Activated CD4-positive, alpha-beta T cell treated with anti-CD3 and anti-CD28 coated beads, Interleukin-2, amount 50 U/mL, for 4 hours (primary cell): Measurements from ENCODE around the gene NMU.
"Not testable (repeated sequence)": the region's sequence is repeated elsewhere in the genome, so short reads cannot be mapped to it uniquely, and the experiment has no call there.

Experiments used
- DNase-seq, 2 experiments: peaks; one replicate each; pipeline ENCODE4 v3.0.0-alpha.2; 2020

NMU gene

GRCh38 chr4:55618546-55619143, 17.5 kb downstream of the NMU start:
- DNase-seq = no peak

- DNase-seq = no peak
Observed at GRCh38 chr4:55617587-55618197, 18.4 kb downstream of the NMU start.

GRCh38 chr4:55615008-55615407, 21.1 kb downstream of the NMU start:
- DNase-seq = no peak

- DNase-seq = no peak
Observed at GRCh38 chr4:55613621-55614020, 22.5 kb downstream of the NMU start.

GRCh38 chr4:55612341-55612740, 23.8 kb downstream of the NMU start:
- DNase-seq = no peak

- no peak for DNase-seq
Observed at GRCh38 chr4:55611358-55612059, 24.6 kb downstream of the NMU start.

GRCh38 chr4:55610381-55610780, 25.7 kb downstream of the NMU start:
- no peak for DNase-seq

- DNase-seq = no peak
Observed at GRCh38 chr4:55609393-55609866, 26.7 kb downstream of the NMU start.

- DNase-seq = no peak
Observed at GRCh38 chr4:55608591-55608990, 27.5 kb downstream of the NMU start.

- no peak for DNase-seq
Observed at GRCh38 chr4:55604996-55605395, 31.1 kb downstream of the NMU start.

GRCh38 chr4:55600640-55601039, 35.5 kb downstream of the NMU start:
- DNase-seq = no peak

GRCh38 chr4:55598641-55599040, 37.5 kb downstream of the NMU start:
- no peak for DNase-seq

- no peak for DNase-seq
Observed at GRCh38 chr4:55592014-55592413, 44.1 kb downstream of the NMU start, which contains the start of gene PDCL2. Gene PDCL2, minus strand, starts transcription at chr4:55592245. Its CDS starts 136 bp downstream, at chr4:55592109.

- no peak for DNase-seq
Observed at GRCh38 chr4:55588160-55588559, 47.9 kb downstream of the NMU start.

- not testable (repeated sequence) for DNase-seq
Observed at GRCh38 chr4:55582773-55583172, 53.3 kb downstream of the NMU start.

- DNase-seq = no peak
Observed at GRCh38 chr4:55578341-55579010, 57.6 kb downstream of the NMU start.

GRCh38 chr4:55575513-55575912, 60.6 kb downstream of the NMU start:
- DNase-seq = no peak

- no peak for DNase-seq
Observed at GRCh38 chr4:55574252-55574651, 61.8 kb downstream of the NMU start.

GRCh38 chr4:55571806-55572205, 64.3 kb downstream of the NMU start:
- no peak for DNase-seq

GRCh38 chr4:55568905-55569504, 67.1 kb downstream of the NMU start:
- DNase-seq = no peak

- no peak for DNase-seq
Observed at GRCh38 chr4:55561889-55562288, 74.2 kb downstream of the NMU start.

GRCh38 chr4:55560096-55560495, 76.0 kb downstream of the NMU start:
- DNase-seq = no peak

GRCh38 chr4:55554453-55555030, 81.6 kb downstream of the NMU start:
- no peak for DNase-seq
